AG08395 (cell line): ENCODE data around the gene BTNL9.
"Not testable (repeated sequence)": the region's sequence is repeated elsewhere in the genome, so short reads cannot be mapped to it uniquely, and the experiment has no call there.

ENCODE experiments used
- DNase-seq: peaks from one replicate; pipeline ENCODE4 v3.0.0; 2012; ENCODE audit warnings: mixed read lengths, low spot score

BTNL9 gene

DNA sequence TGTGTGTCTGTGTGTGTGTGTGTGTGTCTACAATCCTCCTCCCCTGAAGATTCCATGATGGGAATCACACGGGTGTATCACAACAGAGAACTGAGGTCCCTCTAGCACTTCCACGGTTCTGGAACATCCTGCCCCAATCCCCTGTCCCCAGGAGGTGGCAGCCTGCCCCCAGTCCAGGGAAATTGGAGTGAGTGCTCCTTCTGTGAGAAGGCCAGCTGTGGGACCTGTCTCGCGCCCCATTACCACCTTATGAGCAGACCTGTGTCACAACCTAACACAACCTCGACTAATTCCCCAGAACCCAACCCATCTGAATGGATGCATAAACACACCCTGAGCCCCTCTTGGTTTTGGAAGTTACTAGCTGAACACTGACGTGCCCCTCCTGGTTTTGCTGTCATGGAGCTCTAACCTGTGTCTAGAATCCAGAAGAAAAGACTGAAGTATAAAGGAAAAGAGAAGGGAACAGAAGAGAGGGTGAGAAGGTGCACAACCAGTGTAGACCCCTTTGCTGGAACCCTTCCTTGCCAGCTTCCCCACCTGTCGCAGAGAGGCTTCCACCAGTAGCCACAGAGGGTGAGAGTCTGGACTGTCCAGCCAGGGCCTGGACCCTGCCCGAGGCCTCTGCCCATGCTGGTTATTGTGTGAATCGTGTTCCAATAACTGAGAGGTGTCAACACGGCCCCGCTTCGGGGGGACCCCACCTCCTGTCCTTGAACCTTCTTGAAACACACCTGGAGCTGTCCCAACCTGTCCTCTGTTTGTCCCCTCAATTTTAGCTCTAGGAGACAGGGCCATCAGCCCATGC, 3.4 kb downstream of the BTNL9 start:
- DNase-seq: no peak

DNA sequence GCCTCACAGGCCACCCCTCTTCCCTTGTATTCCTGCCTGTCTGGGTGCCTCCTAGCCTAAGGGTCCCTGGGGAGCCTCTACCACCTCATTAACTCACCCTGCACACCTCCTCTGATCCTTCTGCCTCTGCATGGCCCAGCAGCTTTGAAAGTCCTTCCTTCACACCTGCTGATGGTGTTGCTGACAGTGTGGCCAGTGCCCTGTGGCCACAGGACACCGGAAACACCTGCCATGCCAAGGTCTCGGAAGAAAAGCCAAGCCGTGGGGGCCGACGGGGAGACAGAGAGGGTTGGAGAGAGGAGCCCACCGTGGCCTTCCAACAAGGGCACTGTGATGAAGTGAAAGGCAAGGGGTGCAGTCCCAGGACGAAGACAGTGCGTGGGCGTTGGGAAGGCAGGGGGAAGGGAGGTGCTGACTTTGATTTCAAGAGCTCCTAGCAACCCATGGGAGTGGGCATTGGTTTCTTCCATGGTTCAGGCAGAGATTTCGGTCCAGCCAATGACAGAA, 4.1 kb downstream of the BTNL9 start:
- no peak for DNase-seq

DNA sequence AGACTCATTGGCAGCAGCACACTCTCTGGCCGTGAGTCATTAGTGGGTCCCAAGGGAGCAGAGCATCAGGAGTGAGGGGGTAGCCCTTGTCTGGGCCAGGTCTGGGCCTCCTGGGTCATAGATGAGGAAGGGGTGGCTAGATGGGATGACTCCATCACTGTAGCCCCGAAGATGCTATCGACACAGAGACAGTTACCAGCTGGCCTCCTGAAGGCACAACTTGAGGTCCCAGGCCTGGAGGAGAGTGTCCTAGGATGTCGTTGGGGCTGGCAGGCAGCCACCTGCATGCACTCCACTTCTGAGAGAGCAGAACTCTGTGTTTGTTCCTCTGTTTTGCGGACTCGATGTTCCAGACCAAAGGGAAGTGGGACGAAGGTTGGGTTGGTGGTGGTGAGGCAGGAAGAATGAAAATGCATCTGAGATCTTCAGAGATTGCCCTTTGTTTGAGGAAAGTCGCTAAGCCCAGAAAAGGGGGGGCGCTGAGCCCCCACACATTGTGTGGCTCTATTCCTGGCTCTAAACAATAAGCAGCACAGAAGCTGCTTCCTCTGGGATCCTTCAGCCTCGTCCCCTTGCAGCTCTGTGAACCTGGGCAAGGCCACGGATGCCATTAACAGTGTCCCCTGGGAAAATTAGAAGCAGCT, 4.7 kb downstream of the BTNL9 start:
- no peak for DNase-seq

DNA sequence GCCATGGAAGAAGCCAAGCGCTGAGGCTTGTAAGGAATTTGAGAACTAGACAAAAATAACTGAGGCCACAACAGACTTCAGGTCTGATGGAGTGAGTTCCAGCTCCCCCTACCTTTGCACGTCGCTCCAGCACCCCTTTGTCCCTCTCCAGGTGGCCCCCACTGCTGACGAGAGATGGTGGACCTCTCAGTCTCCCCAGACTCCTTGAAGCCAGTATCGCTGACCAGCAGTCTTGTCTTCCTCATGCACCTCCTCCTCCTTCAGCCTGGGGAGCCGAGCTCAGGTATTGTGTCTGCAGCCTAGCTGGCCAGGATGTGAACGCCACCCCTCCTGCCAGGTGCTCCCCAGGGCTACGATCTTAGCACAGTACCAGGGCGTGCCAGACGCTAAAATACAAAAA, 5.2 kb downstream of the BTNL9 start:
- DNase-seq: no peak

DNA sequence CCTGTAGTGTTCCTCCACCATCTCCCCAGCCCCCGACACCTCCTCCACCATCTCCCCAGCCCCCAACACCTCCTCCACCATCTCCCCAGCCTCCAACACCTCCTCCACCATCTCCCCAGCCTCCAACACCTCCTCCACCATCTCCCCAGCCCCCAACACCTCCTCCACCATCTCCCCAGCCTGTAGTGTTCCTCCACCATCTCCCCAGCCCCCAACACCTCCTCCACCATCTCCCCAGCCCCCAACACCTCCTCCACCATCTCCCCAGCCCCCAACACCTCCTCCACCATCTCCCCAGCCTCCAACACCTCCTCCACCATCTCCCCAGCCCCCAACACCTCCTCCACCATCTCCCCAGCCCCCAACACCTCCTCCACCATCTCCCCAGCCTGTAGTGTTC, 5.8 kb downstream of the BTNL9 start:
- DNase-seq: not testable (repeated sequence)

DNA sequence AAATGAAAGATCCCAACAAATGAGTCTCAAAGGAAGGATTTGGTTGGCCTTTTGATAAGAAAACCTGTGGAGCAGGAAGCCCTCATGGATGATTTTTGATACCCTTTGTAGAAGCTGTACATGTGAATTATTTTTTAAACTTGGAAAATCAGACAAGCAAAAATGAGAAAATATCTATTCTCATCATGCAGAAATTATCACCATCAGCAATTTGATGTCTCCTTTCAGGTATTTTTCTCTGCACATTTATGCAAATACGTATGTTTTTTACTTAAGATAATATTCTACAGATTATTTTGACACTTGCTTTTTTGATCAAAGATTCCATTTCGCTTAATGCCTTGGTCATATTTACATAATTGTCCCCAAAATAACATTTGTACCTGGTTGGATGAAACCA, 7.2 kb downstream of the BTNL9 start:
- no peak for DNase-seq

DNA sequence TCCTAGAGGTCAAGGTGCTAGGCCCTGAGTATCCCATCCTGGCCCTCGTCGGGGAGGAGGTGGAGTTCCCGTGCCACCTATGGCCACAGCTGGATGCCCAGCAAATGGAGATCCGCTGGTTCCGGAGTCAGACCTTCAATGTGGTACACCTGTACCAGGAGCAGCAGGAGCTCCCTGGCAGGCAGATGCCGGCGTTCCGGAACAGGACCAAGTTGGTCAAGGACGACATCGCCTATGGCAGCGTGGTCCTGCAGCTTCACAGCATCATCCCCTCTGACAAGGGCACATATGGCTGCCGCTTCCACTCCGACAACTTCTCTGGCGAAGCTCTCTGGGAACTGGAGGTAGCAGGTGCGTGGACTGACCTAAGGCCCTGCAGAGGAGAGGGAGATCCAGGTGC, 7.9 kb downstream of the BTNL9 start:
- DNase-seq: no peak

DNA sequence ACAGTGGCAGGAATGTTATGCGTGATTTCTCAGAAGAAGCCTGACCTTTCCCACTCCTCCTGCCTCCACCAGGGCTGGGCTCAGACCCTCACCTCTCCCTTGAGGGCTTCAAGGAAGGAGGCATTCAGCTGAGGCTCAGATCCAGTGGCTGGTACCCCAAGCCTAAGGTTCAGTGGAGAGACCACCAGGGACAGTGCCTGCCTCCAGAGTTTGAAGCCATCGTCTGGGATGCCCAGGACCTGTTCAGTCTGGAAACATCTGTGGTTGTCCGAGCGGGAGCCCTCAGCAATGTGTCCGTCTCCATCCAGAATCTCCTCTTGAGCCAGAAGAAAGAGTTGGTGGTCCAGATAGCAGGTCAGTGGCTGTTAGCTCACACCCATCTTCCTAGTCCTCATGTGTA, 9.9 kb downstream of the BTNL9 start:
- DNase-seq: no peak

DNA sequence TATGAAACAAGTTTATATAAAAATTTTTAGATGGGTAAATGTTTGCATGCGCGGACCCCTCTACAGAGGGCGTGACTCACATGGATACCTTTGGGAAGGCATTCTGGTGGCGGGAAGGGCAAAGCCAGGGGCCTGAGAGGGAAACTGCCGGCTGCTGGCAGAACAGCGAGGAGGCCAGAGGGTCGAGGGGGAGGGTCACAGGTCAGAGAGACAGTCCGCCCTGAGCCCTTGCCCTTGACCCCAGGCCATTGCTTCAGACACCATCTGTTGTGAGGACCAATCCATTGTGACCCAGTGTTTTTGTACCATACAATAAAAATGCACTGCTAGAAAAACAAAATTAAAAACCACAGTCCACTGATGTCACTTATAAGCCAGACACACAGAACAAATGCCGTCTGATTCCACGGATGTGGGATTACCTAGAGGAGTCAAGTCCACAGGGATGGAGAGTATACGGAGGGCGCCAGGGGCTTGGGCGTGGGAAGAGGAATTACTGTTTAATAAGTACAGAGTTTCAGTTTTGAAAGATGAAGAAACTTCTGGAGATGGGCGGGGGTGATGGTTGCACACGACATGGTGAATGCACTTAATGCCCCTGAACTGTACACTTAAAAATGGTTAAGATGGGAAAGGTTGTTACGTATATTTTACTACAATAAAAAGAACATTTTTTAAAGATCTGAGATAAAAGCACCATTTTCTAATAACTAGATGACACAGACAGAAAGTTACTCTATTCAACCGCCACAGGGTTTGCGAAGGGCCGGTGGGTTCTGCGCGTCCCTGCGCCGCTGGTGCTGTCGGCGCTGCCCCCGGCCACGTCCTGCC, 12.0 kb downstream of the BTNL9 start:
- no peak for DNase-seq

DNA sequence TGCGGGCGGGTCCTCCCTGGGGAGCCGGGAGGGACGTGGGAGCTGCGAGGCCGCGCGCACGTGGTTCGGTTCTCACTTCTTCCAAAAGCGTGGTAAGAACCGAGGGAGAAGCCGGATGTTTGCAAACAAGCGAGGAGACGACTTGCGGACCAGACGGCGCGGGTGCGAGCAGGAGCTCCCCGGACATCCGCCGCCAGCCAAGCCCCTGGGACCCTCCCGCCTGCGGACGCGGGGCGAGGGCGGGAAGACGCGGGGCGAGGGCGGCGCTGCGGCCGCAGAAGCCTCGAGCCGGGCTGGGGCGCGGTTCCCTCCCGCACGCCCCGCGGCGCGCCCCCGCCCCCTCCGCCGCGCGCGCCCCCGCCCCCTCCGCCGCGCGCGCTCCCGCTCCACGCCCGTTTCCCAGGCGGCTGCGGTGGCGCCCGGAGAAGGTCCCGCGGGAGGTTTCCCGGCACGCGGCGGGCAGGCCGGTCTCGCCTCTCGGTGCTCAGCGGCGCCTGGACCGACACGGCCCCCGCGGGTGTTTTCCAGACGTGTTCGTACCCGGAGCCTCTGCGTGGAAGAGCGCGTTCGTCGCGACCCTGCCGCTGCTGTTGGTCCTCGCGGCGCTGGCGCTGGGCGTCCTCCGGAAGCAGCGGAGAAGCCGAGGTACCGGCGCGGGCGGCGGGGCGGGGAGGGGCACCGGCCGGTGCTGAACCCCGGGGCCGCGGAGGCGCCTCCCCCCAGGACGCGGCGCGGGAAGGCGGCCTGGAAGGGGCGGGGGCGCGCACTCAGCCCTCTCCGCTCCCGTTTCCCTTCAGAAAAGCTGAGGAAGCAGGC, 12.8 kb downstream of the BTNL9 start:
- DNase-seq: no peak

DNA sequence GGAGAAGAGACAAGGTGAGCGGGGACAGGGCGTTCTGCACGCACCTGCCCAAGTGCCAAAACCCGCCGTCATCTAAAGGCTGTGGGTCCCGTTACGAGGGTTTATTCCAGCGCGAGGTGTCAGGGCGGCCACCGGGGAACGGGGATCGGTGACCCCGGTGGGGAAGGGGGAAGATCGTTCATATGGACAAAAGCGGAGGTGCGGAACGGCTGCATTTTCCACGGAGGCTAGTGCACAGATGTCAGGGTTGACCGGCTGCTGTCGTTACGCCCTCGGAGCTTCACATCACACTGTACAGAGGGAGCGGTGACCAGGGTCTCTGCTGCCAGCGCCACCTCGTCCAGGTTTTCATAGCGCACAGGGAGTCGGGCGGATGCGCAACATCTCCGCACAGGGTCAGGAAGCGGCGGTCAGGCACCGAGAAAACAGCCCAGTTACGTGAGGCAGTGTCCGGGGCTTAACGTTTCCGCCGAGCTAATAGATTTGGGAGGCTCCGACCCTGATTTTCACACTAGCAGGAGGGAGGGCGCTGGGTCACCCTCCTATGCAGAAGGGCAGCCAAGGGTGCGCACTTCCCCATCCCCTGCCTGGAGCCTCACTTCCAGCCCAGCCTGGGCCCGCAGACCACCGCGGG, 13.5 kb downstream of the BTNL9 start:
- DNase-seq: no peak

DNA sequence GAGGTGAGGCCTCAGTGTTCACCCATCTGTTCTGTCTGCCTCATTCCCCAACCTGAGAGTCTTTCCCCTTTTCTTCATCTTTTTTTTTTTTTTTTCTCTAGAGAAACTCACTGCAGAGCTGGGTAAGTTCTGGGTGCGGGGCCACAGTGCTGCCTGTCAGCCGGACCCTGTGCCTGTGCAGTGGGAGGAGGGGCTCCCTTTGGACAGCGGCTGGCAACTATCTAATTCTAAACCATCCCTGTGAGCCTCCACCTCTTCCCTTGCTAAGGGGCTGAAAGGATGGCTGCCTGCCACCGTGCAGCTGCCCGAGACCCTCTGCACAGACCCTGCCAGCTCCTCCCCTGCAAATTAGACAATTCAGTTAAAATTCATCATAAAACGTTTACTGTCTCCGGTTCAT, 14.1 kb downstream of the BTNL9 start:
- no peak for DNase-seq

DNA sequence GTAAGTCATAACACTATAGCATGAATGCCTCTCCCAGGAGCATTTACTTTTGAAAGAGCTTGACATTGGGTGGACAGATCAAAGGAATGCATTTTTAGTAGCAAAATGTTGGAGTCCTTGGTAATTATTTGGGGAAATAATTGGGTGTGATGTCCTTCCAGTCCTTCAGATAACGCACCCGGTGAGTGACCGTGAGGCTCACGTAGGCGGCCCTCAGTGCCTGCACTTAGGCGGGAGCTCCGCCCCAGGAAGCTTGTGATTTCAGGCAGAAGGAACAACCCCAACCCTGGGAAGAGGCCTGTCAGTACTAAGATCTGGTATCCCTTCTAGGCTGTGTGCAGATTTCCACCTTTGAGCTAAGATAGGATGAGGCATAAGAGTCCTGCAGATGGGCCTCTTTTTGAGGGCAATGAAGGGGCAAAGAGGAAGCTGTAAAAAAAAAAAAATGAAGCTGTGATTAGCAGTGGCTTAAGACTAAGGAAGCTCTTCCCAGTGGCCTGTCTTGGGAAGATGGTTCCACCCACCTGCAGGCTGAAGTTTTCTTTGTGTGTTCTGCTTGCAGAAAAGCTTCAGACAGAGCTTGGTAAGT, 14.9 kb downstream of the BTNL9 start:
- no peak for DNase-seq

DNA sequence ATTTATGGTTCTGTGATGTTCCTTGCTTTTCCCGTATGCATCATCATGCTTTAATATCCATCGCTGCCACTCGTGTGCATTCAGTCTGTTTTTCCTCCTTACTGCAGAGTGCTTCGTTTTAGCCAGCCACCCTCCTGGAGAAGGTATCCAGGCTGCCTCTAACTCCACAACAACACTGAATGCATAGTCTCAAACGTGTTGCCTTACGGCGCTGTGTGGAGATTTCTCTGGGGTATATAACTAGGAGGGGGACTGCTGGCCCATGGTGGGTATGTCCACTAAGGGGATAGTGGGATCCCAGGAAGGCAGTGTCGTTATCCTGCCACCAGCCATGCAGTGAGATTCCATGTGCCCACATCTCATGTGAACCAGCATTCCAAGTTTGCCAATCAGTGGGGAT, 16.4 kb downstream of the BTNL9 start:
- DNase-seq: no peak

DNA sequence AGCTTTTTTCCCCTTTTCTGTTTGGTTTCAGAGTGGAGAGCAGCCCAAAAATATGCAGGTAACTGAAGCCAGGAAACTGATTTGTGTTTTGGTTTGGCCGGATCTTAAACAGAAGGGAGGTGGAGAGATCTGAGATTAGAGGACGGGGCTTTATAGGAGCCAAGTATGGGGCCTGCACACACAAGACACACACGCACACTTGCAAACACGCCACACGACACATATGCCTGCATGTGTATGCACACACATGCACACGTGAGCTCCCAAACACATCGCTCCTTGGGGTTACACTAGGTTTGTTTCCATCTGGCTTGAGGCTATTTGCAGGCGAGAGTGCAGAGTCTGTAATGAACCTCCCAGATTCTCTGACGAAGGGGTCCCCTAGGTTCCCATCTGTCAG, 18.3 kb downstream of the BTNL9 start:
- no peak for DNase-seq

DNA sequence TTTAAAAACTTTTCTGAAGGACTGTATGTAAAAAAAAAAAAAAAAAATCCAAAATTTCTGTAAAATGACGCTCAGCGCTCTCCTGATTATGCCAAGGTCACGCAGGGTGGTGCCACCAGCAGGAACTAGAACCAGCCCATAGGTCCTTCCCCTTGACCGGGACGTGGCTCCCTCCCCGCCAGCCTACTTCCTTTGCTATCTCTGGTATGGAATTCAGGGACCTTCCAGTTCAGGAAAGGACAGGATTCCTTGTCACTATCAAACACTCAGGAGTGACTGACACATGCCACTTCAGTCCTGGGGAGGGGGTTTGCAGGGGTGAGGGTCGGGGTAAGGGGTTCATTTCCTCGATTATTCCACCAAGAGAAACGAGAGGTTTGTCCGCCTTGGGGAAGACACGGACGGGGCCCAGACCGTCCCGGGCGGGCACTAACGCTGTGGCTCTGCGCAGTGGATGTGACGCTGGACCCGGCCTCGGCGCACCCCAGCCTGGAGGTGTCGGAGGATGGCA, 18.8 kb downstream of the BTNL9 start:
- no peak for DNase-seq

DNA sequence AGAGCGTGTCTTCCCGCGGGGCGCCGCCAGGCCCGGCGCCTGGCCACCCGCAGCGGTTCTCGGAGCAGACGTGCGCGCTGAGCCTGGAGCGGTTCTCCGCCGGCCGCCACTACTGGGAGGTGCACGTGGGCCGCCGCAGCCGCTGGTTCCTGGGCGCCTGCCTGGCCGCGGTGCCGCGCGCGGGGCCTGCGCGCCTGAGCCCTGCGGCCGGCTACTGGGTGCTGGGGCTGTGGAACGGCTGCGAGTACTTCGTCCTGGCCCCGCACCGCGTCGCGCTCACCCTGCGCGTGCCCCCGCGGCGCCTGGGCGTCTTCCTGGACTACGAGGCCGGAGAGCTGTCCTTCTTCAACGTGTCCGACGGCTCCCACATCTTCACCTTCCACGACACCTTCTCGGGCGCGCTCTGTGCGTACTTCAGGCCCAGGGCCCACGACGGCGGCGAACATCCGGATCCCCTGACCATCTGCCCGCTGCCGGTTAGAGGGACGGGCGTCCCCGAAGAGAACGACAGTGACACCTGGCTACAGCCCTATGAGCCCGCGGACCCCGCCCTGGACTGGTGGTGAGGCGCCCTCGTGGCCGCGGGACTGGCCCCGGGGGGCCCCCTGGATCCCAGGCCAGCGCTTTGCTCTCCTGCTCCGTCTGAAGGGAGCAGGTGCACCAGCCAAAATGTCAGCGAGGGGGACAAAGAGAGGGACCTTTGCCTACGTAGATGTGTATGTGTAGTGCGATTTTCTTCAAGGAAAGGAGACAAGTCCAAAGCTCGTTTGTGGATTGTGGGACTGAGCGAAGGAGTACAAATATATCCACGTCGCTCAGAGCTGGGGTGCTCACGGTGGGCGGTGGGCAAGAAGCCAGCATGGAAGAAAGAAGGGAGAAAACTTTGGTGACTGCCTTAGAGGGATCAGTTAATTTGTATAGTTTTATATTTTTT, 19.5 kb downstream of the BTNL9 start:
- DNase-seq: no peak

DNA sequence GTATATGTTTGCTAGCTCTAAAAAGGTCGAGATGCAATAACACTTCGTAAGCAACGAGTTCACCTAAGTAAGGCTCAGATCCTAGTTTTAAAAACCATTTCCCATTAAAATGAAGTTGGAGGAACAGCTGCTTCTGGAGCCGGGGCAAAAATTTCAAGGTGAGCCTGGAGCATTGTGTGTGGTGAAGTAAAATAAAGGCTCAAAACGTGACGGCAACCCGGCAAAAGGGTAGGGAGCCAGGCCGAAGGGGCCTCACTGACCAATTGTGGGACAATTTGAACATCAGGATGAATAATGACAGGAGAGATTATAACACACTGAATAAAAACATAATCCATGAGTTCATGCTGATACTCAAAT, 20.1 kb downstream of the BTNL9 start:
- DNase-seq: no peak

DNA sequence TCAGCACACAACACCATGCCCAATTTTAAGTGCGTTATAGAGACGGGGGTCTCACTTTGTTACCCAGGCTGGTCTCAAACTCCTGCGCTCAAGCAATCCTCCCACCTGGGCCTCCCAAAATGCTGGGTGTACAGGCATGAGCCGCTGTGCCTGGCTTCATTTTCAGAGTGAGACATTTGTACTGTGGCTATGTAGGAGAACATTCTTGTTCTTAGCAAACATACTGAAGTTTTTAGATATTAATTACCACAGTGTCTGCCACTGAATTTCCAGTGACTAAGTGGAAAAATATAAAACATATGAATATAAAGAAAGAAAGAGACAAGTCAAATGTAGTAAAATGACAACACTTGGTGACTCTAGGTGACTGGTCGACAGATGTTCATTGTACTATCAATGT, 20.9 kb downstream of the BTNL9 start:
- no peak for DNase-seq

DNA sequence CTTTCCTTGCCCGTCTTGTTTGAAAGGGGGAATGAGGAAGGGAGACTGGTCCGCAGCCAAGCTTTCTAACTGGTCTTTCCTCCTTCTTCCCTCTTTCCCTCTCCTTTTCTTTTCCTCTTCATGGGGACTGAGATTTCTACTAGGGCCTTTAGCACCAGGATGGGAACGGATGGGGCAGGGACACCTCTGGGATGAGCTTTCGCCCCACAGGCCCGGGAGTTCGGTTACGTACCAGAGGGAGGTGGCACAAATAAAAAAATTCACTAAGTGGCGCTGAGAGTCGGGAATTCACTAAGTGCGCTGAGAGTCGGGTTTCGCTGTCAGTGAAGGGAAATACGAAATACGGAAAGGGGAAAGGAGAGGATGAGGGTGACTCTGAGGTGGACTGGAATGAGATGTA, 21.6 kb downstream of the BTNL9 start:
- no peak for DNase-seq
